ENCODE results near the gene LHCGR. TPM values are rescaled to one million over a fixed set of nuclear protein-coding genes. Genes with fewer than 3 reads are reported as not detected.

LHCGR gene
- total and polyA plus RNA-seq, 2 of the 13 experiments (the other 11 are each of a cell fraction or from before 2014, with no cell fraction given), result not detected

DNA sequence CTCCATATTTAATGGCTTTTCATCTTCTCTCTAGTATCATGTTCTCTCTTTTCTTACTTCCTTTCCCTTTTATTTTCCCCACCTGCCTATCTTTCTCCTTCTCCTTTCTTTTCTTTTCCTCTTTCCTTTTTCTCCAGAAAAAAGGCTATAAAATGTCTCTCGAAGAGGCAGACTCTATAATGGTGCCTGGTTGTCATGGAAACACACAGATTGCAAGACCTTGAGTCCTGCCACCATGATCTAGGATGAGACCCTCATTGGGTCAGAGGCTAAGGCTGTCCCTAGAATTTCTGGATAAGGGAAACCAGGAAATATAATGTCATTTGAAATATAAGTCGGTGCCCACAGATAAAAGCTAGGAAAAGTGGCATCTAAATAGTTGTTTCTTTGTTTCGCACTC is 36.5 kb upstream of the LHCGR start:
- no peak overlapping the region for H3K9ac ChIP-seq (ENCODE audit: insufficient read depth, low read depth, low read length)
- H3K4me1 ChIP-seq (ENCODE audit: insufficient read depth, low read length), result no peaks in the 10 kb centered on the region
- ATAC-seq (no peak), FAIRE-seq (no peak), DNase-seq (ENCODE audit: low spot score) (no peak)
- no peaks in the 10 kb centered on the region for H3K9me3 ChIP-seq (ENCODE audit: low read length)
- in situ Hi-C loops (cut with HindIII; ENCODE audit: extremely low pct_ligation_motif_present, low pct_unique_long_range_greater_than_20kb) (no loop called here), intact Hi-C loops (cut with micrococcal nuclease; ENCODE audit: unreplicated experiment) (no loop called here)
- no peak overlapping the region for H3K4me2 ChIP-seq (ENCODE audit: low read depth, low read length)
- no peaks in the 10 kb centered on the region for H3K36me3 ChIP-seq (replicated peaks in 1 of 2; ENCODE audit: control insufficient read depth in 1 of 2, insufficient read depth in 2 of 2, low read length in 2 of 2)
- no peaks in the 10 kb centered on the region for H3K27me3 ChIP-seq (ENCODE audit: control insufficient read depth in 1 of 2, insufficient read depth in 2 of 2, low read length in 2 of 2)
- WGBS (ENCODE audit: low lambda C conversion rate), result 32% methylated on average over 3 of the region's 3 CpGs
- BruUV-seq (replicated peaks), result no TSS peak
- H3K4me3 ChIP-seq (replicated peaks in 1 of 3; ENCODE audit: insufficient read depth in 1 of 3, low read depth in 2 of 3, low read length in 3 of 3), result no peak overlapping the region
- ChIA-PET CTCF (ENCODE audit: low intra/inter-chr PET ratio, low total read pairs) (no interaction called here), POLR2A (no interaction called here)
- H3K79me2 ChIP-seq (ENCODE audit: insufficient read depth, low read length), result no peaks in the 10 kb centered on the region
- TF ChIP-seq, protein P1, sequence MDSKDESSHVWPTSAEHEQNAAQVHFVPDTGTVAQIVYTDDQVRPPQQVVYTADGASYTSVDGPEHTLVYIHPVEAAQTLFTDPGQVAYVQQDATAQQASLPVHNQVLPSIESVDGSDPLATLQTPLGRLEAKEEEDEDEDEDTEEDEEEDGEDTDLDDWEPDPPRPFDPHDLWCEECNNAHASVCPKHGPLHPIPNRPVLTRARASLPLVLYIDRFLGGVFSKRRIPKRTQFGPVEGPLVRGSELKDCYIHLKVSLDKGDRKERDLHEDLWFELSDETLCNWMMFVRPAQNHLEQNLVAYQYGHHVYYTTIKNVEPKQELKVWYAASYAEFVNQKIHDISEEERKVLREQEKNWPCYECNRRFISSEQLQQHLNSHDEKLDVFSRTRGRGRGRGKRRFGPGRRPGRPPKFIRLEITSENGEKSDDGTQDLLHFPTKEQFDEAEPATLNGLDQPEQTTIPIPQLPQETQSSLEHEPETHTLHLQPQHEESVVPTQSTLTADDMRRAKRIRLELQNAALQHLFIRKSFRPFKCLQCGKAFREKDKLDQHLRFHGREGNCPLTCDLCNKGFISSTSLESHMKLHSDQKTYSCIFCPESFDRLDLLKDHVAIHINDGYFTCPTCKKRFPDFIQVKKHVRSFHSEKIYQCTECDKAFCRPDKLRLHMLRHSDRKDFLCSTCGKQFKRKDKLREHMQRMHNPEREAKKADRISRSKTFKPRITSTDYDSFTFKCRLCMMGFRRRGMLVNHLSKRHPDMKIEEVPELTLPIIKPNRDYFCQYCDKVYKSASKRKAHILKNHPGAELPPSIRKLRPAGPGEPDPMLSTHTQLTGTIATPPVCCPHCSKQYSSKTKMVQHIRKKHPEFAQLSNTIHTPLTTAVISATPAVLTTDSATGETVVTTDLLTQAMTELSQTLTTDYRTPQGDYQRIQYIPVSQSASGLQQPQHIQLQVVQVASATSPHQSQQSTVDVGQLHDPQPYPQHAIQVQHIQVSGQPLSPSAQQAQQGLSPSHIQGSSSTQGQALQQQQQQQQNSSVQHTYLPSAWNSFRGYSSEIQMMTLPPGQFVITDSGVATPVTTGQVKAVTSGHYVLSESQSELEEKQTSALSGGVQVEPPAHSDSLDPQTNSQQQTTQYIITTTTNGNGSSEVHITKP (CRISPR knock-in tag; IDR thresholded peaks at IDR 0.05; ENCODE audit: low read depth), result no peak
- TF ChIP-seq HMG20B (CRISPR knock-in tag; conservative IDR thresholded peaks at IDR 0.05) (no peak), RFX1 (IDR thresholded peaks at IDR 0.05) (peak; percentile 32; the same call in 1 of the 2 replicates), ZNF280B (CRISPR knock-in tag; IDR thresholded peaks at IDR 0.05; ENCODE audit: borderline replicate concordance) (no peak), ZNF557 (CRISPR knock-in tag; IDR thresholded peaks at IDR 0.05) (no peak), TARDBP (CRISPR knock-in tag; IDR thresholded peaks at IDR 0.05) (no peak)
- TF ChIP-seq, protein P2, sequence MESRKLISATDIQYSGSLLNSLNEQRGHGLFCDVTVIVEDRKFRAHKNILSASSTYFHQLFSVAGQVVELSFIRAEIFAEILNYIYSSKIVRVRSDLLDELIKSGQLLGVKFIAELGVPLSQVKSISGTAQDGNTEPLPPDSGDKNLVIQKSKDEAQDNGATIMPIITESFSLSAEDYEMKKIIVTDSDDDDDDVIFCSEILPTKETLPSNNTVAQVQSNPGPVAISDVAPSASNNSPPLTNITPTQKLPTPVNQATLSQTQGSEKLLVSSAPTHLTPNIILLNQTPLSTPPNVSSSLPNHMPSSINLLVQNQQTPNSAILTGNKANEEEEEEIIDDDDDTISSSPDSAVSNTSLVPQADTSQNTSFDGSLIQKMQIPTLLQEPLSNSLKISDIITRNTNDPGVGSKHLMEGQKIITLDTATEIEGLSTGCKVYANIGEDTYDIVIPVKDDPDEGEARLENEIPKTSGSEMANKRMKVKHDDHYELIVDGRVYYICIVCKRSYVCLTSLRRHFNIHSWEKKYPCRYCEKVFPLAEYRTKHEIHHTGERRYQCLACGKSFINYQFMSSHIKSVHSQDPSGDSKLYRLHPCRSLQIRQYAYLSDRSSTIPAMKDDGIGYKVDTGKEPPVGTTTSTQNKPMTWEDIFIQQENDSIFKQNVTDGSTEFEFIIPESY (CRISPR knock-in tag; IDR thresholded peaks at IDR 0.05), result no peak
- H2AFZ ChIP-seq (ENCODE audit: low read length), result no peak overlapping the region
- H4K20me1 ChIP-seq (ENCODE audit: insufficient read depth, low read length), result no peaks in the 10 kb centered on the region
- no peak overlapping the region for H3K27ac ChIP-seq (ENCODE audit: extremely low read length, insufficient read depth, low read length)

All from HepG2 (cell line).